Keratinocyte (primary cell): ENCODE results near the gene FHIT.

Experiments
- CTCF ChIP-seq, 3 experiments: IDR thresholded peaks in 1 of 3; conservative IDR thresholded peaks in 1 of 3; optimal IDR thresholded peaks in 1 of 3; 2 replicates in 2 of 3; 3 replicates in 1 of 3; pipeline versions ENCODE3 to v1.5.1; 2011; ENCODE audit warnings: low read length in 3 of 3, mild to moderate bottlenecking in 3 of 3, moderate library complexity in 2 of 3, control low read depth in 1 of 3, inconsistent platforms in 1 of 3; ENCODE audit not compliant: insufficient read depth in 2 of 3; ENCODE audit errors: extremely low read depth in 1 of 3
- EZH2 ChIP-seq: IDR thresholded peaks from one replicate; pipeline ENCODE4 v1.6.1; 2012; ENCODE audit warnings: inconsistent platforms, mild to moderate bottlenecking, low read length, moderate library complexity

GRCh38 chr3:60431599-60431958 lies 819.7 kb downstream of the FHIT start:
- TF ChIP-seq CTCF (optimal IDR thresholded peaks at IDR 0.05 in 1 of 3, IDR thresholded peaks at IDR 0.05 in 1 of 3, conservative IDR thresholded peaks at IDR 0.05 in 1 of 3; ENCODE audit: extremely low read depth in 1 of 3, insufficient read depth in 2 of 3, low read length in 3 of 3) (no peak), EZH2 (no peak)
